Activated T-cell treated with anti-CD3 and anti-CD28 coated beads, Interleukin-2, amount 50 U/mL, for 48 hours (primary cell): Measurements from ENCODE around the gene NRCAM.
A peak's percentile ranks its signal among the peaks of the same experiment; 100 is the strongest.
"Not testable (repeated sequence)": the region's sequence is repeated elsewhere in the genome, so short reads cannot be mapped to it uniquely, and the experiment has no call there.

ENCODE experiments used
- DNase-seq, 2 experiments: peaks; one replicate each; pipeline ENCODE4 v3.0.0-alpha.2; 2020

NRCAM gene

DNA sequence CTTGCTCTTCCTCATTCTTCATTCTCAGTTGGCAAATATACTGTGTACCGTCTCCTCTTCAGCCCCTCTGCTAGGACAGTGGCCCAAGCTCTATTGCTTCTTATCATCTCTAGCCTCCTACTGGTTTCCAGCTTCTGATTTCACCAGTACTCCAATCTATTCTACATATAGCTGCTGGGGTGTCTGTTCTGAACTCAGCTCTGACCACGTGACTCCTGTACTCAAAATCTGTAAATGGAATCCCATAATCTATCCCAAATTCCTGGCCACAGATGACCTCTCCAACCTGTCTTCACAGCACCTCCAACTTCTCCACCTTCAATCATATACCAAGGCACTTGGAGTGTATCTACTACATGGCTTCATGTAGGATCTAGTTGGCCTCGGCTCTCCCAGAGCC is 152.9 kb downstream of the NRCAM start:
- no peak for DNase-seq

DNA sequence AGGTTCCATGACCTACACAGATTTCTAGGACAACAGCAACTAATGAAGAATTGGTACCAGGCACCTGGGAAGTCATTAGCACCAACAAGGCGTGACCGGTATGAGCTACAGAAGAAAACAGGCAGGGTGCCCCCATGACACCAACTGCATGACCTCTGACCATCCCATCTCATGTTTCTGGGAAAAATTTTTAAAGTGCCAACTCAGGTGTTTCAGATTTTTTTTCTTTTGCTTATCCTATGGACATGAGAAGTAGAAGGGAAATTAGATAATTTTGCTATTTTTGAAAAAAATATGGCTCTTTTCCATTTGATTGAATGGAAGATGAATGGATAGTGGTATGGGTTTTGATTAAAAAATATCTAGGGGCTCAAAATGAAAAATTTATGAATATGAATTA is 154.8 kb downstream of the NRCAM start:
- DNase-seq = no peak

DNA sequence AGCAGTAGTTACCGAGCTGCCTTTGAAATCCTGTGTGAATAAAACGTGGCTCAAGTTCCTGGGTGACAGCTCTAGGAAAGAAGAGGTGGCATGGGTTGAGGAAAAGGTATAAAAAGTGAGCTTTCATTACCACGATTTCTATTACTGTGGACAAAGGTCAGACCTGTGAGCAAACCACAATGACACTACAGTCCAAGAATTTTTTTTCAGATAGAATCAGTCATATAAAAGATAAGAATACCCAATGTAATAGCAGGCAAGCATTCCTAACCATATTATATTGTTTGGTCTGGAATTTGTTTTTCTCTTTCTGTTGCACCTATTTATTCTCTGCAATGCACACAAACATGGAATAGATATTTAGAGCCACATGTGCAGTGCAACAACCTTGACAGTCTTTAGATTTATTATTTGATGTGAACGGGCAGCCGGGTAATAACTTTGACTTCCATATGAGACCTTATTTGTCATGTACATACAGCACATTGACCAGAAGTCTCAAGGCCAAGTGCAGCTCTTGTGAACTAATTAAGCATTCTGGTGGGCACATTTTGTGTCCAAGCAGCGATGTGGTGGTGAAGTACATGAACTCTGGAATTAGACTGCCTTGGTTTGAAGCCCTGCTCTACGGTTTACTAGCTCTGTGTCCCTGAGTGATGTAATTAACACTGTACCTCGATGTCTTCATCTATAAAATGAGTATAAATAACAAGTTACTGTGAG is 156.8 kb downstream of the NRCAM start:
- DNase-seq = no peak

DNA sequence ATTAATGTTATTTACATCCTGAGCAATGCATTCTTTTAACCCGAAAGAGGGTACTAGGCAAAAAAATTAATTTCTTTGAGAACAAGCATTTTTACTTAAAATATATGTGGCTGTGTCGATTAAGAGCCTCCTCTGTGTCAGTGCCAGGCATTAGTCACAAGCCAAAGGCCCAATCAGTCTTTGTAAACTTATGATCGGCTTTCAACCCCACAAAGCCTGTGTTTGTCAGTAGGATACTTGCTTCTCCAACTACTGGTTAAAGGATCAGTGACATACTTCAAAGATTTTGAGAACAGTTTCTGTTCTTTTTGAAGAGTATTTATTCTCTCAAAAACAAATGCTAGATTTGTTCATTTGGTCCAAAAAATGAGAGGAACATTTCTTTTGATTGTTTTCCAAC is 159.3 kb downstream of the NRCAM start:
- DNase-seq = no peak

DNA sequence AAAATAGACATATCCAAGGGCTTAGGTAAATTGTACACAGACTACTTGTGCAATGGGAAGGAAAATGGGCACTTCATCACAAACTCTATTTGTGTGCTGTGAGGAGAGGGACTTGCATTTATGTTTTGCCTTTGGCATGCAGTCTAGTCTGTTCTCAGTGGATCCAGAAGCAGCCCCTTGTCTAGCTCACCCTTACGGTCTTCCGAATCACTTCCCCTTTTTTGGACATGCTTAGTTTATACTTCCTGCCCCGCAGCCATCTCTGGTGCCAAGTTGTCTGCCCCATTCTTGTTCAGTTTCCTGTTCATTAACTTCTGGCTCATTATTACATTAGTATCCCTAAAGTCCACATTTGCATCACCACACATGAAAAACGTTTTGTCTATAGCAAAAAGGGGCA is 161.6 kb downstream of the NRCAM start:
- no peak for DNase-seq

DNA sequence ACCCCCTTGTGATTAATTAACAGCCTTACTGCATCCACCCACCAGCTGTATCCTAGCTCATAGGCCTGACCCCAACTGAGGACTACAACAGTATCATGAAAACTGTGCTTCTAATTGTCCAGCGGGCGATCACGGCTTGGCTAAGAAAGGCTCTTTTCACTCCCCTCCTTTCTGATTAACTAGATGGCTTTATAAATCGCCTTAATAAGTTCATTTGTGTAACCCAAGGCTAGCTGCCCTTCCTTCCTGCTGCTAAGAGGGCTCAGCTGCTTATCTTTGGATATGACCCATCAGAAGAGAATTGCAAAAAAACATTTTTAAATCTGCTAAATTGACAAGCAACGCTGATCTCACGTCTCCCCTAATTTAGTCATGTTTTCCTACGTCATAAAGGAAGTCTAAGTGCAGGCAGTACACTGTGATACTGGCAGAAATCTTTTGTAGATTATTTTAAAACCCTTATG is 163.1 kb downstream of the NRCAM start:
- DNase-seq = no peak

DNA sequence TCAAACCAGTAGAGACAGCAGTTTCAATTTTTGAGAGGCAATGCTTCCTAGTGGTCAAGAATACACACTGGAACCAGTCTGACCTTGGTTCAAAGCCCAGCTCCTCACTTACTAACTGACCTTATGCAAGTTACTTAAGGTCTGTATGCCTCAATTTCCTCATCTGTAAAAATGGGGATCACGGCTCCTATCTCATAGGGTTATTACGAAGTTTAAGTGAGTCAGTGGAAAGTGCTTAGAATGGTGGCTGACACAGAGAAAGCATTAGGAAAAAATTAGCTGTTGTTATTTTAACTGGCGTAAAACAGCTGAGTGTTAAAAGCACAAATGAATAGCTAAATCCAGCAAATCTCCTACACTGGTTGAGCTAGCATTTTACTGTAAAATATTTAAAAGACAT is 163.7 kb downstream of the NRCAM start:
- DNase-seq = no peak

DNA sequence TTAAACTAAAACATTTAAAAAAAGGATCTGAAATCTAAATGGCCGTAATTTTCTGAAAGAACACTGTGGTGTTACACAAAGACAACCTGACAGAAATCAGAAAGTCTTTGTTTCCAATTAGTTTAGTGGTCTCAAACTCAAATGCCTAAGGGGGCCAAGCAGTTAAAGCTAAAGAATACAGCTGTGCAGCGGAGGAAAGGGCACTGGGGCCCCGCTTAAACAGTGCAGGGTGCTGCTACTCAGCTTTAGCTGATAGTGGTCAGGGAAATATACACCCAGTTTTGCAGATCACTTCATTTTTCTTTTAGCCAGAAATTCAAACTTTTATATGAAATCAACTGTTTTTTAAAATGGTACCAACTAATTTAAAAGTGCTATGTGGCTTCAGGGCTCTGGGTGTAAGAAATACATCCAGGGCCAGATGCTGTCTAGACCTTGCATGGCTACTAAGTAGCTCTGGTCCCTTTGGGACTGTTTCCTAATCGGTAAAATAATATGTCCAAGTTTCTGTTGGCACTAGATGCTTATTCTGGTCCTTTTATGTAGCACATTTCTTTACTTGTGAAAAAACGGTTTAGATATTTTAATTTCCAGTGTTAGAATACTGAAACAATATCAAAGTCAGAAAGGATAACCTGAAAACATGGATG is 164.3 kb downstream of the NRCAM start:
- DNase-seq = no peak

DNA sequence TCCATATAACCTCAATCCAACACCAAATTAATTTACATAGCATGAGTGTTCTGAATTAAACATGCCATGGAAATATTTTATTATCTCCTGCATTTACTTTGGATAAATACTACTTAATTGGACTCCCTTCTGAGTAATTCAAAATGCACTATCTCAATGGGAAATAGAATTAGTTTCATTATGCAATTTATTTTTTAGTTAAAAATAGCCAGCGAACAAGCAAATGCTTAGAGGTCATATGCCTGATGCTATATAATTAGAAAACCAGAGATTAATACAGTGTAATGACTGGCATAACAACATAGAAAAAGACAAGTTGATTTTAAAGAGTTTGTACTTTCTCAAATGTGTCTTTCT is 165.1 kb downstream of the NRCAM start:
- no peak for DNase-seq

DNA sequence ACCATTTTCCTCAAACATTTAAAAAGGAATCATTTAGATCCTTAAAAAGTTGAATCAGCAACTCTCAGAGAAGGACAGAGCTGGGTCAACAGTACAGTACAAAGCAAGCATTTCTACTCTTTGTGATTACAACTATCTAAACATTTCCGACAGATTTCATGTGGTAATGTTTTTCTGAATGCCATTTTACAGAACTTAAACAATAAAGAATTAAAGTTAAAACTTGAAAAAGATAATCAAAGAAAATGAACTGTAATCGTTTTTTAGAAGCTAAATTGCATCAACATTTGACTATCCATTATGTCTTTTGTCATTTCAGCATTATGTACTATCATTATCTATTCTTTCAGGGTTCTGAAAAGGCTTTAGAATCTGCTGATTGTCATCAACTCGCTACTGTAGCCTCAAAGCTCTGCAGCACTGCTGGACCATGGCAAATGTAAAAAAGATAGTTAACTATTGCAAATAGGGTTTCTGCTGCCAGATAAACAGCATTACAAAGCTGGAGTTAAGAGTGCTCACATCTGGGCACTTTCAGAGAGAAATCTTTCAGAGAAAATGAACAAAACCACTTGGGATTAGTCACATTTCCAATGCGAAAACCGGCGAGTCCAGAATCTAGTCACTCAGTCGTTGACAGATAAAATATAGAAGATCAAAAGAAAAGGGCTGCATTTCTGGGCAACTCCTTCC is 165.6 kb downstream of the NRCAM start:
- no peak for DNase-seq

DNA sequence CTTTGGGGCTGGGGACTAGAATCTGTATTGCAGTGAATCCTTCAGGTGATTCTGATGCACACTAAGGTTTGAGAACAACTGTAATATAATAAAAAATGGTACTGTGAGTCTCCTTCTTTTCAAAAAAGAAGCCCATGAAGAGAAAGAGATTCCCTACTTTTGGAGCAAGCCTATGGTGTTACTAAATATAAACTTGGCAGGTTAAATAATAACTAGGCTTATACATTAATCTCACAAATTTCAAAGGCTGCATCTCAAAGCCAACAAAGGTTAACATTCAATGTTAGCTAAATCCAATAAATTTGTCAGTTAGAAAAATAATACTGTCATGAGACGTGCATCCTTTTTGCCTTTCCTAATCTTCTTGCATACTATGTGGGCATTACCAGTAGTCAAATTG is 166.4 kb downstream of the NRCAM start:
- no peak for DNase-seq

DNA sequence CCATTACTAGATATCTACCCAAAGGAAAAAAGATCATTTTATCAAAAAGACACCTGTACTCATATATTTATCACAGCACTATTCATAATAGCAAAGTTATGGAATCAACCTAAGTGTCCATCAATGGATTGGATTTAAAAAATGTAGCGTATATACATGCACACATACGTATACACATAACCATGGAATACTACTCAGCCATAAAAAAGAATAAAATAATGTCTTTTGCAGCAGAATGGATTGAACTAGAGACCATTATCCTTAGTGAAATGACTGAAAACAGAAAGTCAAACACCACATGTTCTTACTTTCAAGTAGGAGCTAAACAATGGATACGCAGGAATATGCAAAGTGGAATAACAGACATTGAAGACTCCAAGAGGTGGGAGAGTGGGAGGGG is 168.4 kb downstream of the NRCAM start:
- DNase-seq = no peak

DNA sequence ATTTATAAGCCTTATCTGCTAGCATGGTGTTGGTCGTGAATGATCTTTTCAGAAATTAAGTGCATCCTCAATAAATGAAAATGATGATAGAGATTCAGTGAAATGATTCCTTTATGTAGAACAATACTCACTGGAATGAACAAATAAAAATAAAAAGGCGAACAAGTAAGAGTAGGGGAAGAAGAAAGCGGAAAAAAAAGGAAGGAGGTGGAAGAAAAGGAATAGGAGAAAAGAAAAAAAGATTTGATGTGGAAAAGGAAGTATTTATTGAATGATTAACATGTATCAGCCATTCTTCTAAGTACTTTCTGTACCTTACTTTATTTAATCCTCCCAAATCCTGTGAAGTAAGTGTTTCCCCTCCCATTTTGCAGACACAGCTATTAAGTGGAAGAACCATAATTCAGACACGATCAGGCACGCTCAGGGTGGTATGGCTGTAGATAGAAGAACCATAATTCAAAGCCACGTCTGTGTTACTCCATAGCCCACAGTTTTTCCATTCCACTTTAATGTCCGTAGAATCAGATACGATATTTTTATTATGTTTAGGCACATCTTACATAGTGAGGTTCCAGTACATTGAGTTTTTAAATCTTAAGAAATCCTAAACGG is 169.8 kb downstream of the NRCAM start:
- DNase-seq = no peak

DNA sequence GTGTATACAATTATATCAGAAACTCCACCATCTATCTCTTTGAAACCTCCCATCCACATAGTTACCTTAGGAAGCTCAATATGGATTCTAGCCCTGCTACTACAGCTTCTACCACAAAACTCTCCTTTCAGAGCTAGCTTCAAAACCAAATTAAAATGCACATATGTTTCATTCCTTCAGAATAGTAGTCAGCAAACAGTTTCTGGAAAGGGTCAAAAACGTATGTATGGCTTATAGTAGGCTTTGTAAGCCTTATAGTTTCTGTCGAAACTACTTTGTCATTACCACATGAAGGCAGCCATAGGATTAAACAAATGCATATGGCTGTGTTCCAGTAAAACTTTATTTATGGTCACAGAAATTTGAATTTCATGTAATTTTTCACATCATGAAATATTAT is 170.5 kb downstream of the NRCAM start:
- DNase-seq = no peak

DNA sequence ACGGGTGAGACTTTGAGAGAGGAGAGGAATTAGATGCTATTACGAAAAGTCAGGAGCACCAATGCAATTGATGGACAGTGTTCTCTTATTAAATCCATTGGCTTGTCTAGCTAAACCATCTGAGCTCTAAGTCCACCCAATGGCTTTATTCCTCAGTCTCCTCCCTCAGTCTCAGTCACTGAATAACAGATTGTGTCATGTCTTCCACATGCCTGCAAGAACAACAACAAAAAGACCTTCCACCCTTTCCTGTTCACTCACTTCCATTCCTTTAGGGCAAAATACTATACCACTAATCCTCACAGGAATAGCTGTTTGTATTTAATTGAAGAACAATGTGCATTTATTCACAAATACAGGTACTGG is 171.2 kb downstream of the NRCAM start:
- no peak for DNase-seq

DNA sequence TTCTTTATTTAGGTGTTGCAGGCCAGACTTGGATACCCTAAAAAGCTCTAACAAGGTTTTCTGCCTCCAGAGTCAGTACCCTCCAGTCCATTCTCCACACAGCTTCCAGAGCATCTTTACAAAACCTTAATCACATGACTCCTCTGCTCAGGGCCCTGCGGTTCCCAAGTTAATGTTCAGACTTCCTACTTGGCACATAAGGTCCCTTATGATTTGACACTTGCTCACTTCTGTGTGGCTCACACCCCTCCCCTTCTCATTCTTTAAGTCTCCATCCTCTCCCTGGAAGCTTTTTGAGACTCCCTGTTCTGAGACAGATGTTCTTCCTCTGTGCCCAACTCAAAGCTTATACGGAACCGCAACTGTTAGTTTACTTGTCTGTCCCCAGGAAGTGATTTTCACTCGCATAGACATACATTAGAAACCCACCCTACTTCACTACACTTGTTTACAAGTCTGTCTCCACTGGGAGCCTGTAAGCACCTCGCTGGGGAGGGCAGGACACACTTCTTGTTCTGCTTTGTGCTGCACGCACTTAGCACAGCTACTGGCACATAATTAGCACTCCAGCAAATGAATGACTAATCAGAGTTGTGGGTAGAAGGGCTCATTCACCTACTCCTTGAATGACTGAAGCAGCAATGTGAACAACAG is 171.8 kb downstream of the NRCAM start:
- peak; percentile 33 to 39 for DNase-seq

DNA sequence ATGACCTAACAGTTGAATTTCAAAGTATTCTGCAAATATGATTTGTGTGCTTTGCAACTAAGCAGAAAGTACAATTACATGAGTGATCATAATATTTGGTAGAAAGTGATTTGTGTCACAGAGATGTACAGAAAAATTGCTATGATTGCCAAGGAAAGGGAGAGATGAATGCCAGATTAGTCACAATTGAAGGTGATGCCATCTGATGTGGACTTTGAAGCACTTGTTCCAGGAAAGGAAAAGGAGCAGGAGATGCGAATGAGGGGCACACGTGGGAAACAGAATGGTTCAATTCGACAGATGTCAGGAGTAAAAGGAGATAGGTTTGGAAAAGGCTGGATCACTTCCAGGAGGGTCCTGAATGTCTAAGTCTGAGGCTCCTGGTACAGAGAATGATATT is 173.0 kb downstream of the NRCAM start:
- DNase-seq = no peak

DNA sequence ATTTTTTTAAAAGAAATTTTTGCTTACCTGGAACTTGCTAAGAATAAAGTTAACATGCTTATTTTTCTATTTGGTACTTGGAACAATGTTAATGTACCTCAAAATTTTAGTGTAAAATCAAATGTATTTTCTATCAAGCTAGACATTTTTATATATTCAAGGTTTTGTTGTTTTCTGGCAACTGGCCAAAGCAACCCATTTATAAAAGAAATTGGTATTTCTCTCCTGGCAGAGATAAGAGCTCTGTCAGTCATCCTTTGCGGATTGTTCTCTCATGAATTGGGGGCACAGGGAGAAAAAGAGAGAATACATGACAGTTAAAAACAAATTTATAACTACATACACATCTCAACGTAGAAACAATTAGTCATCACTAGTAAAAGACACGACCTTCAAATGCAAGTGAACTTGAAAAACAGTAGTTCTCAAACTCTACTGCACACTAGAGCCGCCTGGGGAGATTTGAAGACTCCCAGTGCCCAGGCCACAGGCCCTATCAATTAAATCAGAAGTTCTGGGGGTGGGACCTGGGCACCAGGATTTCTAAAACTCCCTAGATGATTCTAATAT is 173.7 kb downstream of the NRCAM start:
- no peak for DNase-seq

DNA sequence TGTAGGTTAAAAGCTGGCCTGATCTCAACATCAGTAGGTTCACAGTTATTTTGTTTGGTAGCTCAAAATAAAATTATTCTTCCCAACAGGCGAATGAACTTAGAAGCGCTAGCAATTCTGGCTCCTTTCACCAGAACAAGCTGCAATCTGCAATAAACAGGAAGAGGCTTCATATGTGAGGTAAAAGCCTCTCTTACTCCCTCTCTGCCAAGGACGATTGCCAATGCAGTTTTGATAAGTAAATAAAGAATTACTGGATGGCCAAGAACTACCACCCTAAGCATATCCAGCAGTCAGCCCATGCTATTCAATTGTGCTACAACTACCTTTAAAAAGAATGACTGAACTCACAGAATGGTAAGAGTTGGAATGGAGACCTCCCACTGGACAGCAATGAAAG is 176.1 kb downstream of the NRCAM start:
- no peak for DNase-seq

DNA sequence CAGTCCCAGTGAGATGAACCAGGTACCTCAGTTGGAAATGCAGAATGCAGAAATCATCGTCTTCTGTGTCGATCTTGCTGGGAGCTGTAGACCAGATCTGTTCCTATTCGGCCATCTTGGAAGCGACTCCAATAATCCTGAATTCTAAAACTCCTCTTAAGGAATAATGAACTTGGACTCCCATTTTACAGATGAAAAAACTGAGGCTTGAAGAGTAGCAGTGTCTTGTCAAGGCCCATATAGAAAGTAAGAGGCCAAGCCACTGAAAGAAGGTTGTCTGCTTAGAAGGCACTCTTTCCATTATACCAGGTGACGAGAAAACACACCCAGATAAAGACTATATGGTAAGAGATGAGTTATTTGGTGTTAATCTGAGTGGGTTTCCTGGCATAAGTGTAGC is 177.5 kb downstream of the NRCAM start:
- no peak for DNase-seq

DNA sequence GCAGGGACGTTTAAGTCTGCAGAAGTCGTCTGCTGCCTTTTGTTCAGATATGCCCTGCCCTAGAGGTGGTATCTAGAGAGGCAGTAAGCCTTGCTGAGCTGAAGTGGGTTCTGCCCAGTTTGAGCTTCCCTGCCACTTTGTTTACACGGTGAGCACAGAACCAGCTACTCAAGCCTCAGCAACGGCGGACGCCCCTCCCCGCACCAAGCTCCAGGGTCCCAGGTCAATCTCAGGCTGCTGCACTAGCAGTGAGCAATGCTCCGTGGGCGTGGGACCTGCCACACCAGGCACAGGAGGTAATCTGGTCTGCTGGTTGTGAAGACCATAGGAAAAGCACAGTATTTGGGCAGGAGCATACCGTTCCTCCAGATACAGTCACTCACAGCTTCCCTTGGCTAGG is 178.0 kb downstream of the NRCAM start:
- no peak for DNase-seq

DNA sequence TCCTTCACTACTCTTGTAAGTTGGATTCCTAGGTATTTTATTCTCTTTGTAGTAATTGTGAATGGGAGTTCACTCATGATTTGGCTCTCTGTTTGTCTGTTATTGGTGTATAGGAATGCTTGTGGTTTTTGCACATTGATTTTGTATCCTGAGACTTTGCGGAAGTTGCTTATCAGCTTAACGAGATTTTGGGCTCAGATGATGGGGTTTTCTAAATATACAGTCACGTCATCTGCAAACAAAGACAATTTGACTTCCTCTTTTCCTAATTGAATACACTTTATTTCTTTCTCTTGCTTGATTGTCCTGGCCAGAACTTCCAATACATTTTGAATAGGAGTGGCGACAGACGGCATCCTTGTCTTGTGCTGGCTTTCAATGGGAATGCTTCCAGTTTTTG is 181.8 kb downstream of the NRCAM start:
- not testable (repeated sequence) for DNase-seq

DNA sequence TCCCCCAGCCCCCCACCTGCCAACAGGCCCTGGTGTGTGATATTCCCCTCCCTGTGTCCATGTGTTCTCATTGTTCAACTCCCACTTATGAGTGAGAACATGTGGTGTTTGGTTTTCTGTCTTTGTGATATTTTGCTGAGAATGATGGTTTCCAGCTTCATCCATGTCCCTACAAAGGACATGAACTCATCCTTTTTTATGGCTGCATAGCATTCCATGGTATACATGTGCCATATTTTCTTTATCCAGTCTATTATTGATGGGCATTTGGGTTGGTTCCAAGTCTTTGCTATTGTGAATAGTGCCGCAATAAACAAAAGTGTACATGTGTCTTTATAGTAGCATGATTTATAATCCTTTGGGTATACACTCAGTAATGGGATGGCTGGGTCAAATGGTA is 183.3 kb downstream of the NRCAM start:
- not testable (repeated sequence) for DNase-seq
